DND-41 (cell line): ENCODE measurements around the gene HOMER1.

Source experiments
- CTCF ChIP-seq: IDR thresholded peaks from 2 replicates; pipeline ENCODE4 v1.5.1; 2012; ENCODE audit warnings: borderline replicate concordance, low read length, moderate library complexity, mild to moderate bottlenecking; ENCODE audit not compliant: poor library complexity, severe bottlenecking; ENCODE audit errors: extremely low read depth
- EZH2 ChIP-seq: IDR thresholded peaks from 3 replicates; pipeline ENCODE4 v1.6.1; 2012; ENCODE audit warnings: borderline replicate concordance, low read depth, mild to moderate bottlenecking, moderate library complexity, low read length, inconsistent platforms; ENCODE audit not compliant: severe bottlenecking

GRCh38 chr5:79349047-79349446, 164.9 kb downstream of the HOMER1 start:
- TF ChIP-seq CTCF: no peak
- no peak for TF ChIP-seq EZH2
